Kidney (tissue), 14 donors: Measurements from ENCODE around the gene NCS1. TPM values are rescaled to one million over a fixed set of nuclear protein-coding genes. Genes with fewer than 3 reads are reported as not detected.

ENCODE experiments used
- DNase-seq, 5 donors: peaks; one replicate each; pipeline ENCODE4 v3.0.0-alpha.2; 2013 to 2020
- FAIRE-seq: peaks from 2 replicates; lab custom pipeline; 2012; peaks lifted over from hg19 to GRCh38; lab: Jason Lieb, UNC
- H3K27ac ChIP-seq, 2 donors: one replicate each; pipeline ENCODE4 v1.7.0; 2013; ENCODE audit warnings: low read depth in 2 of 2, low read length in 2 of 2, inconsistent platforms in 1 of 2
- H3K27me3 ChIP-seq: one replicate; pipeline ENCODE4 v1.7.1; 2013; ENCODE audit warnings: low read length, inconsistent platforms; ENCODE audit not compliant: control insufficient read depth, insufficient read depth
- H3K36me3 ChIP-seq, 3 donors: one replicate each; pipeline versions ENCODE4 v1.7.0 to v1.7.1; 2013; ENCODE audit warnings: low read length in 3 of 3, control low read depth in 1 of 3, inconsistent platforms in 1 of 3; ENCODE audit not compliant: insufficient read depth in 3 of 3, control insufficient read depth in 2 of 3
- H3K4me1 ChIP-seq, 3 donors: one replicate each; pipeline versions ENCODE4 v1.7.0 to v1.7.1; 2013; ENCODE audit warnings: low read length in 3 of 3, inconsistent platforms in 1 of 3, low read depth in 1 of 3; ENCODE audit not compliant: control insufficient read depth in 2 of 3, insufficient read depth in 2 of 3
- H3K4me3 ChIP-seq, 3 donors: one replicate each; pipeline versions ENCODE4 v1.7.0 to v1.8.1; 2013; ENCODE audit warnings: low read length in 3 of 3, control low read depth in 1 of 3, inconsistent platforms in 1 of 3
- H3K9ac ChIP-seq, 3 donors: one replicate each; pipeline versions ENCODE4 v1.7.0 to v1.7.1; 2013; ENCODE audit warnings: low read length in 3 of 3, control low read depth in 1 of 3, inconsistent platforms in 1 of 3
- H3K9me3 ChIP-seq, 3 donors: one replicate each; pipeline versions ENCODE4 v1.7.0 to v1.7.1; 2013; ENCODE audit warnings: low read length in 3 of 3, control low read depth in 1 of 3, inconsistent platforms in 1 of 3; ENCODE audit not compliant: control insufficient read depth in 2 of 3, insufficient read depth in 1 of 3
- intact Hi-C: fragments of 100-400 bp; cut with DNase I; formaldehyde crosslinking; loops from one replicate; pipeline ENCODE4 v1.11.1; 2022
- polyA plus RNA-seq: library from polyadenylated mRNA; stranded (reverse); fragments of 350-450 nt; fragmentation: Illumina TruSeq; extraction: RNeasy Lipid Tissue Mini Kit (QIAGEN cat#74804); gene quantifications from one replicate; pipeline ENCODE4 v1.2.3, GENCODE V29; 2014; ENCODE audit warnings: low read depth, low replicate concordance; ENCODE audit not compliant: insufficient read depth
- total RNA-seq: library from RNA; stranded (reverse); fragmentation: NEBNext Ultra II Directional; extraction: Animal tissue kit (Norgen Biotek cat#: 25700); gene quantifications from one replicate; pipeline ENCODE4 v1.2.1, GENCODE V29; 2021
- TF ChIP-seq, protein P1 (sequence below): IDR thresholded peaks from 3 replicates; pipeline ENCODE4 v1.5.1; 2012; ENCODE audit warnings: mild to moderate bottlenecking, moderate library complexity, borderline replicate concordance; ENCODE audit not compliant: insufficient read depth; ENCODE audit errors: extremely low read depth
- donor health status: control.
- donor health status: control.
- donor health status: control.
- donor health status: control.
- donor health status: control.
- donor health status: DM: yes; HTN: yes; CAD: no.
- donor health status: Normal renal cell carcinoma (clear cell type).

The NCS1 gene
- total and polyA plus RNA-seq, 2 donors from 2014 or later = 27.7 to 37.4 TPM

DNA sequence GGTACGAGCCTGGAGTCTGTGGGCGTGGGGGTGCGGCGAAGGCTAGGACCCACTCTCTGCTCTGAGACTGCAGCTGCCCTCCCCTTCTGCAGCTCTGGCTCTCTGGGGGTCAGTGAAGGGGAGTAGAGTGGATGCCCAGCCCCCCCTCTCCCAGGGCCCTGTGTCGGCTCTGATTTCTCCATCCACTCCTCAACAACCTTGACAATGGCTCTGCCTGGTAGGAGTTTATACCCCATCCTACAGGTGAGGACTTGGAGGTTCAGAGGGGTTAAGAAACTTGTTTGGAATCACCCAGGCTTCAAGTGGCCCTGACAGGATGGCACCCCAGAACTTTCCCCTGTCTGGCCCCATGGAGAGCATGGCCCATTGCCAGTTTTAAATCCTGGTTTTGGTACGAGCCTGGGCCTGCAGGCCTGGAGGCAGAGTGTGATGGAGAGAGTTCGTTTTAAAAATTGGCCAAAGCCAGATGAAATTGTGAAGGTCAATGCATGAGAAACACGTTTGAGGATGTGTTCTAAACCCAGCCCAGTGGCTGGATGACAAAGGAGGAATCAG is 22.3 kb downstream of the NCS1 start:
- Histone ChIP-seq H3K9ac (no peak overlapping the region), H3K27ac (peak overlapping the region in 1 of 2 donors; percentile 32), H3K36me3 (no peaks in the 10 kb centered on the region), H3K27me3 (no peaks in the 10 kb centered on the region), H3K4me1 (peaks cover 0 to 65% (median 46%) of the 10 kb centered on the region in 3 donors), H3K9me3 (no peaks in the 10 kb centered on the region), H3K4me3 (no peak overlapping the region)
- intact Hi-C loops = no loop called here
- TF ChIP-seq, protein P1, sequence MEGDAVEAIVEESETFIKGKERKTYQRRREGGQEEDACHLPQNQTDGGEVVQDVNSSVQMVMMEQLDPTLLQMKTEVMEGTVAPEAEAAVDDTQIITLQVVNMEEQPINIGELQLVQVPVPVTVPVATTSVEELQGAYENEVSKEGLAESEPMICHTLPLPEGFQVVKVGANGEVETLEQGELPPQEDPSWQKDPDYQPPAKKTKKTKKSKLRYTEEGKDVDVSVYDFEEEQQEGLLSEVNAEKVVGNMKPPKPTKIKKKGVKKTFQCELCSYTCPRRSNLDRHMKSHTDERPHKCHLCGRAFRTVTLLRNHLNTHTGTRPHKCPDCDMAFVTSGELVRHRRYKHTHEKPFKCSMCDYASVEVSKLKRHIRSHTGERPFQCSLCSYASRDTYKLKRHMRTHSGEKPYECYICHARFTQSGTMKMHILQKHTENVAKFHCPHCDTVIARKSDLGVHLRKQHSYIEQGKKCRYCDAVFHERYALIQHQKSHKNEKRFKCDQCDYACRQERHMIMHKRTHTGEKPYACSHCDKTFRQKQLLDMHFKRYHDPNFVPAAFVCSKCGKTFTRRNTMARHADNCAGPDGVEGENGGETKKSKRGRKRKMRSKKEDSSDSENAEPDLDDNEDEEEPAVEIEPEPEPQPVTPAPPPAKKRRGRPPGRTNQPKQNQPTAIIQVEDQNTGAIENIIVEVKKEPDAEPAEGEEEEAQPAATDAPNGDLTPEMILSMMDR = no peak
- DNase-seq = peak in 1 of 5 donors; percentile 50
- FAIRE-seq = no peak

DNA sequence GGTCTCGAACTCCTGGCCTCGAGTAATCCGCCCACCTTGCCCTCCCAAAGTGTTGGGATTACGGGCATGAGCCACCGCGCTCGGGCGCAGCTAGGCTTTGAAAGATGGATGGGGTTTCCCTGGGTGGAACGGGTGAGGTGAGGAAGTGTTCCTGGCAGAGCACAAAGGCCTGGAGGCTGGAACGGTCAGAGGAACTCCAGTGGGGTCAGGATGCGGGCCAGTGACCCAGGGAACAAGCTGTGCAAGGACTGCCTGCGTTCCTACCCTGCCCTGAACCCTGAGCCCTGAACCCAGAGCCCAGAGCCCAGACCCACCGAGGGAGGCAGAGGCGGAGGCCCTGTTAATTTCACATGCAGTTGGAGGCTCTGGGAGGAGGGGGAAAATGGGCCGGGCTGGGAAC is 23.4 kb downstream of the NCS1 start:
- peaks cover 0 to 74% (median 52%) of the 10 kb centered on the region in 3 donors for H3K4me1 ChIP-seq
- intact Hi-C loops = no loop called here

DNA sequence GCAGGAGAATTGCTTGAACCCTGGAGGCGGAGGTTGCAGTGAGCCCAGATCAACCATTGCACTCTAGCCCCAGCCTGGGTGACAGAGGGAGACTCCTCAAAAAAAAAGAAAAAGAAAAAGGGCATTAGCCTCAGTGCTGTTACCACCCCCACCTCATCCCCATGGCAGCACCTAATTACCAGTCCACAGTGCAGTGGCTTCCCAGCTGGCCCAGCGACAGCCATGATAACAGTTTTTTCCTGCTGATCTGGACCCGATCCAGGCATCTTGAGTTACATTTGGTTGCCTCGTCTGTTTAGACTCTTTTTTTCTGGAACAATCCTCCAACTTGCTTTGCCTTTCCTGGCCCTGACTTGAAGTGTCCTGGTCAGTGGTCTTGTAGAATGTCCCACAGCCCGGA is 24.4 kb downstream of the NCS1 start:
- peak overlapping the region; percentile 67 to 69 for H3K27ac ChIP-seq
- peaks cover 0 to 74% (median 55%) of the 10 kb centered on the region in 3 donors for H3K4me1 ChIP-seq

More for the DNA sequence above, 23.4 kb downstream of the NCS1 start:
- peak overlapping the region; percentile 67 to 69 for H3K27ac ChIP-seq
- no peaks in the 10 kb centered on the region for H3K27me3 ChIP-seq
- H3K9me3 ChIP-seq = no peaks in the 10 kb centered on the region
- H3K4me3 ChIP-seq = no peak overlapping the region
- H3K9ac ChIP-seq = no peak overlapping the region
- no peaks in the 10 kb centered on the region for H3K36me3 ChIP-seq
- FAIRE-seq (no peak), DNase-seq (peak in 1 of 5 donors; percentile 84)
- TF ChIP-seq, protein P1 = no peak

More for the DNA sequence above, 24.4 kb downstream of the NCS1 start:
- peak overlapping the region in 1 of 3 donors; percentile 8 for H3K9ac ChIP-seq
- TF ChIP-seq, protein P1 = no peak
- no peak overlapping the region for H3K4me3 ChIP-seq
- intact Hi-C loops = no loop called here
- peak in 2 of 5 donors; percentile 74 to 81 for DNase-seq
- H3K36me3 ChIP-seq = no peaks in the 10 kb centered on the region
- no peaks in the 10 kb centered on the region for H3K27me3 ChIP-seq
- no peaks in the 10 kb centered on the region for H3K9me3 ChIP-seq
- no peak for FAIRE-seq
